Upper lobe of left lung (tissue), 6 donors: Measurements from ENCODE around the gene CNTLN. TPM values are rescaled to one million over a fixed set of nuclear protein-coding genes. Genes with fewer than 3 reads are reported as not detected.
"Not testable (repeated sequence)": the region's sequence is repeated elsewhere in the genome, so short reads cannot be mapped to it uniquely, and the experiment has no call there.

ENCODE experiments used
- ATAC-seq, 2 donors: fragments of 200-7000 bp; cut with Tn5 transposase; one replicate each; pipeline ENCODE4 v1.9.1; 2022; ENCODE audit warnings: mild to moderate bottlenecking in 2 of 2, moderate library complexity in 2 of 2; ENCODE audit not compliant: low FRiP score in 2 of 2
- DNase-seq, 2 donors: peaks; one replicate each; pipeline ENCODE4 v3.0.0-alpha.2; 2019 to 2020
- H3K27ac ChIP-seq, 4 donors: fragments of 200-600 bp; sonication (generic); one replicate each; pipeline ENCODE4 v1.5.1; 2016 to 2019
- H3K27me3 ChIP-seq, 4 donors: fragments of 200-600 bp; sonication (generic); one replicate each; pipeline ENCODE4 v1.5.1; 2017 to 2019
- H3K36me3 ChIP-seq, 4 donors: fragments of 200-600 bp; sonication (generic); one replicate each; pipeline ENCODE4 v1.5.1; 2016 to 2019
- H3K4me1 ChIP-seq, 4 donors: fragments of 200-600 bp; sonication (generic); one replicate each; pipeline ENCODE4 v1.5.1; 2018 to 2019
- H3K4me3 ChIP-seq, 4 donors: fragments of 200-600 bp; sonication (generic); one replicate each; pipeline ENCODE4 v1.5.1; 2017 to 2019; ENCODE audit warnings: mild to moderate bottlenecking in 2 of 4, moderate library complexity in 1 of 4
- H3K9me3 ChIP-seq, 4 donors: fragments of 200-600 bp; sonication (generic); one replicate each; pipeline ENCODE4 v1.5.1; 2018 to 2019
- CTCF ChIP-seq, 6 experiments: fragments of 450-650 bp in 4 of 6; fragments of 200-600 bp in 2 of 6; sonication (generic) in 2 of 6; IDR thresholded peaks; one replicate each; pipeline ENCODE4 v1.5.1; 2016 to 2019; ENCODE audit warnings: antibody characterized with exemption in 6 of 6
- EP300 ChIP-seq, 4 donors: sonication (generic); formaldehyde crosslinking; IDR thresholded peaks; one replicate each; pipeline ENCODE4 v1.5.1; 2017; ENCODE audit warnings: antibody characterized with exemption in 4 of 4, control low read depth in 2 of 4
- POLR2A ChIP-seq, 4 donors: fragments of 450-650 bp; IDR thresholded peaks; one replicate each; pipeline ENCODE4 v1.5.1; 2016 to 2017; ENCODE audit warnings: antibody characterized with exemption in 4 of 4, mild to moderate bottlenecking in 2 of 4
- POLR2AphosphoS5 ChIP-seq, 2 donors: sonication (generic); formaldehyde crosslinking; IDR thresholded peaks; one replicate each; pipeline ENCODE4 v1.5.1; 2017; ENCODE audit warnings: antibody characterized with exemption in 2 of 2
- WGBS, 2 donors: methylation state at CpG; one replicate each; pipeline ENCODE4 v1.1.5; 2017 to 2018; 5-methylcytosine and 5-hydroxymethylcytosine counted together
- total RNA-seq, 6 donors: library from RNA; depleted of rRNA in 4 of 6; stranded (reverse); fragments of >200 nt in 4 of 6; gene quantifications; one replicate each; pipeline versions ENCODE4 v1.1.0 to v1.2.1, GENCODE V29; 2016 to 2021
- donor health status: DM: no; HTN: no; CAD: no; lungs with moderate emphysema.
- donor health status: DM: no; HTN: yes; CAD: no; lungs with severe emphysema.

Gene CNTLN
- total RNA-seq, 6 donors from 2014 or later, result 5.5 to 58.7 (median 8.4) TPM

GRCh38 chr9:17339156-17339555 lies 204.3 kb downstream of the CNTLN start:
- Histone ChIP-seq H3K4me3 (no peak overlapping the region), H3K4me1 (no peaks in the 10 kb centered on the region), H3K36me3 (peaks cover 0 to 4% (median 0%) of the 10 kb centered on the region in 4 donors), H3K9me3 (no peaks in the 10 kb centered on the region), H3K27ac (no peak overlapping the region), H3K27me3 (no peaks in the 10 kb centered on the region)
- no peak for ATAC-seq
- no peak for DNase-seq
- TF ChIP-seq EP300 (IDR thresholded peaks at IDR 0.05) (no peak), CTCF (IDR thresholded peaks at IDR 0.05) (no peak), POLR2A (IDR thresholded peaks at IDR 0.05) (no peak), POLR2AphosphoS5 (IDR thresholded peaks at IDR 0.05) (no peak)

DNA sequence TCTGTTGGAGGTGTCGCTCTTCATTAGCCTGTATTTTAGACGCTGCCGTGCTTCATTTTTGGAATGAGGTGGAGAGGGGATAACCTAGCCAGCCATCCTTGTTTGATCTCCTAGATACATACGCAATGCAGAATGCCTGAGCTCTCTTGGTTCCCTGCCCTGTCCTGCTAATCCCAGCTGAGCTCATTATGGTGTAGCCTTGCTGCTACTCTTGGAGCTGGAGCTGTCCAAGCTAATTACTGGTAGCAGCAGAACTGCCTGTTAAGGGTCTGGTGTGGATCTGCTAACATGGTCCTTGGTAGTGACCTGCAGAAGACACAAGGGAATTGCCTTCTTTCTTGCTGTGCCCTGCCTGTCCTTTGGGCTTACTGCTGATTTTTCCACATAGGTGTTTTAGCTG lies 207.9 kb downstream of the CNTLN start:
- H3K4me3 ChIP-seq, result no peak overlapping the region
- no peaks in the 10 kb centered on the region for H3K27me3 ChIP-seq
- H3K9me3 ChIP-seq, result no peaks in the 10 kb centered on the region
- TF ChIP-seq POLR2AphosphoS5 (IDR thresholded peaks at IDR 0.05) (no peak), POLR2A (IDR thresholded peaks at IDR 0.05) (no peak), CTCF (IDR thresholded peaks at IDR 0.05) (no peak), EP300 (IDR thresholded peaks at IDR 0.05) (no peak)
- WGBS, 2 donors, result 93 to 96% methylated on average over 4 of the region's 4 CpGs
- H3K36me3 ChIP-seq, result peaks cover 0 to 4% (median 2%) of the 10 kb centered on the region in 4 donors
- DNase-seq (no peak), ATAC-seq (no peak)
- H3K27ac ChIP-seq, result no peak overlapping the region
- H3K4me1 ChIP-seq, result no peaks in the 10 kb centered on the region

- H3K4me1 ChIP-seq, result no peaks in the 10 kb centered on the region
- TF ChIP-seq CTCF (IDR thresholded peaks at IDR 0.05) (no peak), POLR2AphosphoS5 (IDR thresholded peaks at IDR 0.05) (no peak), EP300 (IDR thresholded peaks at IDR 0.05) (no peak), POLR2A (IDR thresholded peaks at IDR 0.05) (no peak)
- ATAC-seq (no peak), DNase-seq (no peak)
- no peaks in the 10 kb centered on the region for H3K27me3 ChIP-seq
- no peak overlapping the region for H3K27ac ChIP-seq
- H3K36me3 ChIP-seq, result peaks cover 0 to 4% (median under 1%) of the 10 kb centered on the region in 4 donors
- no peaks in the 10 kb centered on the region for H3K9me3 ChIP-seq
- no peak overlapping the region for H3K4me3 ChIP-seq
Observed at GRCh38 chr9:17349831-17350230, 215.0 kb downstream of the CNTLN start.

DNA sequence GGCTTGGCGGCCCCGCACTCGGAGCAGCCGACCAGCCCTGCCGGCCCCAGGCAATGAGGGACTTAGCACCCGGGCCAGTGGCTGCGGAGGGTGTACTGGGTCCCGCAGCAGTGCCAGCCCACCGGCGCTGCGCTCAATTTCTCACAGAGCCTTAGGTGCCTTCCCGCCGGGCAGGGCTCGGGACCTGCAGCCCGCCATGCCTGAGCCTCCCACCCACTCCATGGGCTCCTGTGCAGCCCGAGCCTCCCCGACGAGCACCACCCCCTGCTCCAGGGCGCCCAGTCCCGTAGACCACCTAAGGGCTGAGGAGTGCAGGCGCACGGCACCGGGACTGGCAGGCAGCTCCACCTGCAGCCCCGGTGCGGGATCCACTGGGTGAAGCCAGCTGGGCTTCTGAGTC lies 219.2 kb downstream of the CNTLN start:
- not testable (repeated sequence) for H3K27ac ChIP-seq, H3K4me3 ChIP-seq, H3K36me3 ChIP-seq, H3K27me3 ChIP-seq, H3K9me3 ChIP-seq, H3K4me1 ChIP-seq, ATAC-seq
- 96 to 100% methylated on average over 4 to 24 of the region's 25 CpGs for WGBS, 2 donors
- peak in 1 of 2 donors; percentile 69 for DNase-seq

DNA sequence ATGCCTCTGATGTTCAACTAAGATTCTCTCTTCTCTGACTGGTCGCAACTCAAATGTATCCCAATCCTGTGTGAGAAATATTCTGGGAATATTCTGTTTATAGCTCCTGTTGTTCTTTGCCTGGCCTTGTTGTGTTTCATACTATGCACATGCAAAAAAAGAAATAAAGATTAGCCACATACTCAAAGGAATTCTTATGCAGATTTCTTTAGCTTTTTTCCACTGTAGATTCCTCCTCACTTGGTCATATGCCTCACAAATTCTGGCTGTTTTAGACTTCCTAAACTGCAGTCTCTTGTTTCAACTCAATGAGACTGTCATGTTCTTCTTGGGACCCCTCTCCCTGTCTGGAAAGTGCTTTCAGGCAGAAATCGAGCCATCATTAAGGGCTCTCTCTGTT lies 226.5 kb downstream of the CNTLN start:
- WGBS, 2 donors, result 70 to 73% methylated on average over 2 of the region's 2 CpGs

More for the DNA sequence above, 226.5 kb downstream of the CNTLN start:
- Histone ChIP-seq H3K4me3 (no peak overlapping the region), H3K4me1 (no peaks in the 10 kb centered on the region), H3K27me3 (no peaks in the 10 kb centered on the region), H3K36me3 (no peaks in the 10 kb centered on the region), H3K27ac (no peak overlapping the region), H3K9me3 (peaks cover 0 to 2% (median 0%) of the 10 kb centered on the region in 4 donors)
- DNase-seq (no peak), ATAC-seq (no peak)
- TF ChIP-seq POLR2A (IDR thresholded peaks at IDR 0.05), result no peak
- no peak for TF ChIP-seq POLR2AphosphoS5 (IDR thresholded peaks at IDR 0.05)
- no peak for TF ChIP-seq CTCF (IDR thresholded peaks at IDR 0.05)
- TF ChIP-seq EP300 (IDR thresholded peaks at IDR 0.05), result no peak
